GM12873 (cell line): ENCODE results near the gene SLMAP.

Experiments used
- CTCF ChIP-seq: IDR thresholded peaks from 2 replicates; pipeline ENCODE4 v1.5.1; 2012; ENCODE audit warnings: low read depth, mild to moderate bottlenecking, moderate library complexity, low read length, control low read depth; ENCODE audit not compliant: insufficient read depth; ENCODE audit errors: missing control alignments

Gene SLMAP

GRCh38 chr3:57794501-57794900 lies 38.4 kb downstream of the SLMAP start:
- no peak for TF ChIP-seq CTCF

- TF ChIP-seq CTCF, result no peak
Observed at GRCh38 chr3:57794951-57795350, 38.8 kb downstream of the SLMAP start.

GRCh38 chr3:57796261-57796660 lies 40.2 kb downstream of the SLMAP start:
- TF ChIP-seq CTCF, result no peak

- no peak for TF ChIP-seq CTCF
Observed at GRCh38 chr3:57797701-57798487, 41.8 kb downstream of the SLMAP start.

GRCh38 chr3:57803647-57804081 lies 47.6 kb downstream of the SLMAP start:
- no peak for TF ChIP-seq CTCF

GRCh38 chr3:57805266-57805665 lies 49.2 kb downstream of the SLMAP start:
- no peak for TF ChIP-seq CTCF

GRCh38 chr3:57805674-57806073 lies 49.6 kb downstream of the SLMAP start:
- no peak for TF ChIP-seq CTCF
